GM18526 (cell line): ENCODE results near the gene NFASC.

ENCODE experiments used
- POLR2A ChIP-seq: IDR thresholded peaks from 3 replicates; pipeline ENCODE4 v1.6.1; 2011; ENCODE audit not compliant: insufficient read length; ENCODE audit errors: extremely low read depth

NFASC gene

GRCh38 chr1:204927673-204928641 lies 57.3 kb downstream of the NFASC start:
- no peak for TF ChIP-seq POLR2A

DNA sequence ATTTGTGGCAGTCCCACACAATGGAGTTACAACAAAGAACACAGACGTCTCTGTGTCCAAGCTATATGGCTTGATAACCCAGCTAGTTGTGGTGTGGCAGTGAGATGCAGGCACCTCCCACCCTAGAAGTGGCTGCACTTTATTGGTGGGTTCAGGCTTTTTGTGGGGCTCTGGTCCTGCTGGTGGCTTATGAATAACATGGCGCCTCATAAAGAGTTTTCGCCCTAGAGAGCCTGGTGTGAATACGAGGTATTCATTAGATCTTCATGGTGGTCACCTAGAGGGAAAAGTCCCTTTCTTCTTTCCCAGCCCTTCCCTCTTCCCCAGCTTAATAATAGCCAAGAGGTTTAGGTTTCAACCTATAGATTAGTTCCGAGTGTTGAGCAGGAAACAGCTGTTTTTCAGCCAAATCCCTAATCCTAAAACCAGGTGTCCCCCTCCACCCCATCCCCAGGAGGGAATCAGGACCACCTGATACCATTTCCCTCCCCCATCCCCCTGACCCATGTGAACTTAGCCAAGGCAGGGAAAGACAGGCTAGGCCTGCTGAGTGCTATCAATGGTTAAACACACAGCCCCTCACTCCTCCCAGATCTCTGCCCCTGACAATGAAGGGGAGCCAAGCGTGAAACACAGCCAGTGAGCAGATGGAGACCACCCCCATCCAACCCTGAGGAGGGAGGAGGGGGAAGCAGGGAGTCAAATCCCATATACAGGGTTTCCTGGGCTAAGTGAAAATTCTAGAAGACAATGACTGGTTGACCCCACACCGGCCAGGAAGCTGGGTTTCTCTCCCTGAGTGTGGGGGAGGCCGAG lies 58.2 kb downstream of the NFASC start:
- TF ChIP-seq POLR2A, result no peak

GRCh38 chr1:204929487-204930154 lies 59.0 kb downstream of the NFASC start:
- no peak for TF ChIP-seq POLR2A

- TF ChIP-seq POLR2A, result no peak
These were observed 59.5 kb downstream of the NFASC start for GRCh38 chr1:204930155-204930523.

GRCh38 chr1:204931313-204931712 lies 60.7 kb downstream of the NFASC start:
- TF ChIP-seq POLR2A, result no peak

DNA sequence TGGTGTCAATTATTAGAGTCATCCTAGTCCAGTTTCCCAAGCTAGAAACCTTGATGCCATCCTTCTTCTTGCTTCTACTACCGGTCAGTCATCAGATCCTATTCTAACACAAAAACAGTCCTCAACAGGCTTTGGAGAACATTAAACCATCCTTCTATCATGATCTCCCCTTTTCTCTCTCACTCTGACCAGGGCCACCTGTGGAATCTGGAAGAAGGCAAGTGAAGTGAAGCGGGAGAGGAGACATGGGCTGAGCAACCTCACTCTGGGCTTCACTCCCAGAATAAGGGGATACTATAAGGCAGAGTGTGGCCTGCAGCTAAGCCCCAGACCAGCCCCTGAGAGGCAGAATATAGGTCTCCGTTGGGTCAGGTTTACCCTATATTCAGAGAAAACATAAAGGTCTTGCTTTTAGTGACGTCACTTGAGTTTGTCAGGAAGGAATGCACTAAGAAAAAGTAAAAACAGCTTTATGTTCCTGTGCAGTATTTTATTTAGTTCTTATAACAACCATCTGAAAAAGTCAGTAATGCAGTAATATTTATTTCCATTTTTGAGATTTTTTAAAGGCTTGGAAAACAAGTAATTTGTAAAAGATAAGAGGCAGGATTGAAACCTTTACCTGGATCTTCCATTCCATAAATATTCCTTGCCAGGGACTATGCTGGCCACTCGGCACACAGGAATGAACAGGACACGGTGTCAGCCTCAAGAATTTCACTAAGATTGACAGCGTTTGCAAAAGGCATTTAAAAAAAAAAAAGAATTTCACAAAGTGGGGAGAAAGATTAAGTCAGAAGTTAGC lies 61.3 kb downstream of the NFASC start:
- TF ChIP-seq POLR2A, result no peak

DNA sequence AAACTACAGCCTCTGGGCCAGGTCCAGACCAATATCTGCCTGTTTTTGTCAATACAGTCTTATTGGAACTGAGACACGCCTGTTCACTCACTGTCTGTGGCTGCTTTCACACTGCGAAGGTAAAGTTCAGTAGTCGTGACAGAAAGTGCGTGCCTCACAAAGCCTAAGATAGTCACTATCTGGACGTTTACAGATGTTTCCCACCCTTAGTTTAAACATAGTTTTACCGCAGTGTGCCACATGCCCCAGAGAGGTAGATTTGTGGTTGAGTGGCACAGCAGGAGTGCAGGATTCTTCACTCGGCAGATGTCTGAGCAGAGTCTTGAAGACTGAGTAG lies 61.9 kb downstream of the NFASC start:
- no peak for TF ChIP-seq POLR2A

DNA sequence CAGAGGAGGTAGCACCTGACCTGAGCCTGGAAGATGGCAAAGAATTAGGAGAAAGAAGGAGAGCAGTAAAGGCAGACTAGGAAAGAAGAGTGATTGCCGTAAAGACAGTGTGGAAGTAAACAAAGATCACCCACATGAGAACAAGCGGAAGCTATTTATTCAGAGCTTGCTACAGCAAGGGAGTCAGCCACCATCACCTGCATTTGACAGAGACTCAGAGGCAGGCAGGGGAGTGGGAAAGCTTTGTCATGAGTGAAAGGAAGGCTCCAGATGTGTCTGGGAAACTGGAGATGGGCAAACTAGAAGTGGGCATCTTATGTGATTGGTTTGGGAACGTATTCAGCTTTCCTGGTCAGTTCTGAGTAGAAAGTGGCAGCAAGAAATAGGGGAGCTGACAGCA lies 64.5 kb downstream of the NFASC start:
- no peak for TF ChIP-seq POLR2A

GRCh38 chr1:204936765-204937164 lies 66.1 kb downstream of the NFASC start:
- no peak for TF ChIP-seq POLR2A

DNA sequence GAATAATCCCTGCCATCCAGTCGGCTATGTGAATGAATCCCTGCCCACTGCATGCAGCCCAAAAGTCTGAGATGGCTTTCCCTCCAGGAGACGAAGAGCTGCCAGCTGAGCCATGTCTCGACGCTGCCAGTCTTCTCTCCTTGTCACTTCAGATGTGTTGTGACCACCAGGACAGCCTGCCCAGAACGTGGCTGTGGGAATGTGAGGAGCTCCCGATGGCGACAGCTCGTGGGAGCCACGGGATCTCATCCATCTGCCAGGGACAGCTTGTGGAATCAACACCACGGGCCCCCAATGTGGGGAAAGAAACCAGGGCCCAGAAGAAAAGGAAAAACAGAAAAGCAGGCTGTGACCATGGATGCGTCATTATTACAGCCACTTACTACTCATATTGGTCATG lies 67.2 kb downstream of the NFASC start:
- TF ChIP-seq POLR2A, result no peak

DNA sequence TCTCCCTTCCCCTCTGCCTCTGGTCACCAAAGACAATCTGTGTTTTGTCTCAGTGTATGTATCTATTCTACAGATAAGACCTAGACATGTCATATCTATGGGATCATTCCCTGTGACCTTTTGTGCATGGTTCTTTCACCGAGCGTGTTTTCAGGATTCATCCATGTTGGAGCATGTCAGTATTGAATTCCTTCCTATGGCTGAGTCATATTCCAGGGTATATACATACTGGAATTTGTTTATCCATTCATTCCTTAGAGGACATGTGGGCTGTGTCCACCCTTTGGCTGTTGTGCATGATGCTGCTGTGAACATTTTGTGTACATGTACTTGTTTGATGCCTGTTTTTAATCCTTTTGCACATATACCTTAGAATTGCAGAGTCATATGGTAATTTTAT lies 69.9 kb downstream of the NFASC start:
- TF ChIP-seq POLR2A, result no peak

- no peak for TF ChIP-seq POLR2A
These were observed 71.0 kb downstream of the NFASC start for GRCh38 chr1:204941421-204942338.

GRCh38 chr1:204943495-204943894 lies 72.8 kb downstream of the NFASC start:
- no peak for TF ChIP-seq POLR2A

GRCh38 chr1:204944662-204945061 lies 74.0 kb downstream of the NFASC start:
- no peak for TF ChIP-seq POLR2A
